Stimulated activated CD8-positive, alpha-beta memory T cell treated with anti-CD3 and anti-CD28 coated beads, Interleukin-4, amount 100 ng/mL, for 4 hours (primary cell): ENCODE data around the gene DNM2.

Experiments used
- DNase-seq, 2 donors: peaks; one replicate each; pipeline ENCODE4 v3.0.0-alpha.2; 2020; ENCODE audit warnings: low read depth in 2 of 2, low spot score in 1 of 2

DNM2 gene

GRCh38 chr19:10811391-10812111 is 93.7 kb downstream of the DNM2 start:
- no peak for DNase-seq

DNA sequence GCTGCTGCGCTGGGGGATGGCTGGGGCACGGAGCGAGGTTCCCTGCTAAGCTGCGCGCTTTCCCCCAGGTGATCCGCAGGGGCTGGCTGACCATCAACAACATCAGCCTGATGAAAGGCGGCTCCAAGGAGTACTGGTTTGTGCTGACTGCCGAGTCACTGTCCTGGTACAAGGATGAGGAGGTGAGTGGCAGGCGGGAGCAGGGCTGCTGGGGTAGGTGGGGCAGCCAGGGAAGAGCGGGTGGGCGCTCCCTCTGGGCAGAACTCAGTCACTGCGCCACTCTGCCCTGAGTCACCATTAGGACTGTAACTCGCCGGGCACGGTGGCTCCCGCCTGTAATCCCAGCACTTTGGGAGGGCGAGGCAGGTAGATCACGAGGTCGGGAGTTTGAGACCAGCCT is 94.3 kb downstream of the DNM2 start:
- no peak for DNase-seq

DNA sequence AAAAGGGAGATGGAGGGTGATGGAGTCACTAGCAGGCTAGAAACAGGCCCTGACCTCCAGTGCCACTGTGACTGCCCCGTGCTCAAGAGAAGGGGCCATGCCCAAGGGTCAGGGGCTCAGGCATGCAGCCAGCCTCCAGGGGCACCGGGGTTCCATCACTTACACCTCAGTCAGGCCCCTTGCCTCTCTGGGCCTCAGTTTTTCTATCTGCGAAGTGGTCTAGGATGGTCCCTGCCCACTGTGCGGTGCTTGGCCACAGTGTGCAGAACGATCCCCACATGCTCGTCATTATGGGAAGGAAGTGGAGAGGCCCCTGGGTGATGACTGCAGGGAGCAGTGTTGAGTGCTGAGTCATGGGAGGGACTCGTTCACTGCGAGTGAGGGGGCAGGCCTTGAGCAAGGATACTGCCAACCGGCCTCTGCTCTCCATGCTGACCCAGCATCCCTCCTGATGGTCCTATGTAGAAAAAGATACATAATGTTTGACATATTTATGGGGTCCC is 95.1 kb downstream of the DNM2 start:
- no peak for DNase-seq

DNA sequence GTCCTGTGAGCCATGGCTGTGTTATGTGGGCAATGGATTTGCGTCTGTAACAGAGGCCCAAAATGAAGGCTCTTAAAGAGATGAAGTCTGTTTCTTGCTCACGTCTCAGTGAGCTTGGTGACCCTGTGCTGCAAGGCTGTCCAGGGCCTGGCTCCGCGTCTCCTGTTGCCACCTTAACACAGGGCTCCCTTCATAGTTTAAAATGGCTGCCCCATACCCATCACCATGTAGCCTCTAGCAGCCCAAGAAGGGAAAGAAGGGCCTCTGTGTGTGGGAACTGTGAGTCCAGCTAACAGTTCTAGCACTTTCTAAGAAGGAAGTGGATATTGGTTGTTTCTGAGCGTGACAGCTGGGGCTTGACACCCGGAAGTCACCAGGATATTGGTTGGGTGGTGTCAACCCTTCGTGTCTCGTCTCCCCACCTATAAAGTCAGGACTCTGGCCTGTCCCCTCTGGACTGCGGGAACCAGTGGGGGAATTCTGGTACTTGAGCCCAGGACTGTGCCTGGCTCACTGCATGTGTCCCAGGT is 97.2 kb downstream of the DNM2 start:
- no peak for DNase-seq

DNA sequence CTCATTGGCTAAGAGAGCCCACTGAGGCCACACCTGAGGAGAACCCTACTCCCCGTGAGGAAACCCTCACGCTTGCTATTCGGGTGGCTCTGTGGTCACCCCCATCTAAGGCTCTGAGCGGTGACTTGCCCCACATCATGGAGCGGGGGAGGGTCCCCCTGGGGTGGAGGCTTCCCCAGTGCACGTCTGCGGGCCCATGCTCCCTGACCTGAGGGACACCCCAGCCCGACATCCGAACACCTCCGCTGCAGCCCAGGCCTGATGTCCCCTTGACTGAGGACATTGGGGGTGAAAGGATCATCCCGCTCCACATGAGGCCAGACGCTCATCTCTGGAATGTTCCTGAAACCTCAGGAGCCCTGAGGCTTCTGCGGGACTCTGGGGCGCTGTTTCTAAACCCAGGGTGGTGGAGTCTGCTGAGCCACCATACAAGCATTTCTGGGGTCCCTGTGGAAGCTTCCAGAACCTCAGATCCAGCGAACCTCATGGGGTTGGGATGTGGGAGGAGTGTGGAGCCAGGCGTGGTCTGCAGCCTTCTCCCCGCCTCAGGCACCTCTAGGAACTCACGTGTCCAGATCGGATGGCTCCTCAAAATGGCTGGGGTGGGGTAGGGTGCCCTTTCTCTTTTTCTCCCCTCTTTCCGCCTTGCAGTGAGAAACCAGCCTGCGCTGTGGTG is 98.2 kb downstream of the DNM2 start:
- DNase-seq, result no peak

DNA sequence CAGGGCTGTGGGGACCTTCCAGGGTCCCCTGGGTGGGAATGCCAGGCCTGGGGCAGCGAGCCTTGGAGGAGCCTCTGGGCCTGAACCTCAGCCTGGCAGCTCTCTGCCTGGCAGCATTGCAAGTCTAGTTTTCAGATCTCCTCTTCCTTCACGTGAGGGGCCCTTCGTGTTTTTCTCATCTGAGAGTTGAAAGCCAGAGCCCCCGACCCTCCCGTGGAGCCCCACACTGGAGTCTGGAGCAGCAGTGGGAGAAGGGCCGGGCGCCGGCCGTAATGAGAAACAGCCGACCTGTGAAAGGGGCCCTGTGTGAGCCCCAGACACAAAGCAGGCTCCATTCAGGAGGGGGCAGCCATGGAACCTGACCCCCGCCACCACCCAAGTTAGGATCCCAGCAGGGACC is 98.8 kb downstream of the DNM2 start:
- no peak for DNase-seq

DNA sequence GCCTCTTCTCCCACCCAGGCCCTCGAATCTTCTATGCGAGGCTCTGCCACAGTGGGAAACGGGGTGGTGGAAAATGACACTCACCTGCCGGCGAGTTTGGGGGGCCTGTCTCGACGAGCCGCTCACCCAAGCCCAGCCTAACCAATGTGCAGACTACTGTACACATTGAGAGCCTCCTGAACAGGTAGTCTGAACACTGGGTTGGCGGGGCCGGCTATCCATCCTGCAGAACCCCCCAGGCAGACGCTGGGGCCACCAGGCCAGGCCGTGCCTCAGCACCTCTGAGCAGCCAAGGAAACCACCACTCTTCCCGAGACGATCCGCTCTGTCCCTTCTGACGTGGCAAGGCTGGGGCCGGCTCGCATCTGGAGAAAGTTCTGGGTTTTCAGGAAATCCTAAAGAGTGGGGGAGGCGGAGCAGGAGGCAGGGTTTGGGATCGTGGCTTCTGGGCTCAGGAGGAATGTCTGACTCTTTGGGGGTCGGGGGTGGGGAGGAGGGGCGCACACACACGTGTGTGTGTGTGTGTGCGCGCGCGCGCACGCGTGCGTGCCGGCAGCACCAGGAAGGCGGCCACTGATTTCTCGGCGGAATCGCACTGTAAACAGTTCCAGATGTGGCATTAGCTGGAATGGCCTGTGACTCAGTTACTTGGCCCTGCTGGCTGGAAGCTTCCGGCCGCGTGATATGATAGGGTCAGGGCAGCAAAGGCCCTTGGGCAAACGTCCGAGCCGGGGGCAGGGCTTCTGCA is 99.6 kb downstream of the DNM2 start:
- no peak for DNase-seq

DNA sequence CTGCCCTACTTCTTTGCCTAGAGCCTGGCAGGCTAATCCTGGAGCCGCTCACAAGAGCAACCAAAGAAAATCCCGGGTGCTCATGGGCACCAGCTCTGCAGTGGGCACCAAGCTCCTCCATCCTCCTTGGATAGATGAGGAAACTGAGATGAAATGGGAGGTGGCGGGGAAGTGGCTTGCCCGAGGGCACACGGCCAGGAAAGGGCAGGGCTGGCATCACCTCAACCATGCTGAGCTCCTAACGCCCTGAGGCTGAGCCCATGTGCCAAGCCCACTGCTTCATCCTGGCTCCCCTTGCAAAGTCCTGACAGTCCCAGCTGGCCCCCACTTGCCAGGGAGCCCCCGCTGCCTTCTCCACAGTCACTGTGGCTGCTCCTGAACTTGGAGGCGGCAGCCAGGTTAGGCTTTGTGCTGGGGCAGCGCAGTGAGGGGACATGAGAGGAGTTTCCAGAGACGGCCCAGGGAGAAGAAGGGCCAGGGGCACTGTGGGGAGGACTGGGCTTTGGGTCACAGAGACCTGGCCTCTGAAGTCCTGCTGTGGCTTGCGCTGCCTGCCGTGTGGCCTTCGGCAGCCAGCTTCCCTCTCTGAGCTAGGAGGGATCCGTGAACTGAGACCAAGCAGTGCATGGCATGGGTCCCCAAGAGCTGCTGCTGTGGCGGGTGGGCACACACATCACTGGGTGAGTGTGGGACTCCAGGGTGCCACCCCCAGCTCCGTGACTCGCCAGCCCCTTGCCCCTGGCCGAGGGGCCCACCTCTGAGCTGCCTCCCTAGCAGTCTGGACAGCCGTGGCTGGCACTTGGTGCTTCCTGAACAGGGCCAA is 100.6 kb downstream of the DNM2 start:
- DNase-seq, result no peak

DNA sequence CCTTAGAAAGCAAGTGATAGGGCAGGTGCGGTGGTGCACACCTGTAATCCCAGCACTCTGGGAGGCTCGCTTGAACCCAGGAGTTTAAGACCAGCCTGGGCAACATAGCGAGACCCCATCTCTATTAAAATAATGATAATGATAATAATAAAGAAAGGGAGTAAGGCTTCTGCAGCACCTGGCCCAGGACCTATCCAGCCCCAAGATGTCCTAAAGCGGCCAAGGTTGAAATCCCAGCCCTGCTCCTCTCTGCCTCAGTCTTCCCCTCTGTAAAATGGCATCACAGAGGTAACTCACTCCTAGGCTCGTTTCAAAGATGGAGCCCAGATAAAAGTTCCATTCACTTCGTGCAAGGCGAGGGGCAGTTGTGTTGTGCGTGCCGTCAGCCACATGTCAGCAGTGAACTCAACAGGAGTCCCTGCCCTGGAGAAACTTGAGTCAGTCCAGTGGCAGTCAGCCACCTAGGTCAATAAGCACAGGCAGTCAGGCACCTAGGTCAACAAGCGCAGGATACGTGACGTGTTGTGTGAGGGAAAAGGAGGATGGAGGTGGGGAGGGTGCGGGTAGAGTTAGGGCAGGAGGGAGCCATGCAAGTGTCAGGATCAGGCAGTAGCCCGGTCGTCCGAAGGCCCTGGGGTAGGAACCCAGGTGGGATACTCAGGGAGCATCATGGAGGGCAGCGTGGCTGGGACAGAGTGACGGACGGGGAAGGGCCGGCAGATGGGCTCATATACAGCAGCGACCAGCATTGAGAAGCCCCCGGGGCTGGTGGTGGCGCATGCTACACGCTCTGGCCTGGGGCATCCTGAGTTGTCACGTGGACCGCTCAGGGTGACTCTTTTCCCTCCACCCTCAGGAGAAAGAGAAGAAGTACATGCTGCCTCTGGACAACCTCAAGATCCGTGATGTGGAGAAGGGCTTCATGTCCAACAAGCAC is 101.5 kb downstream of the DNM2 start:
- no peak for DNase-seq

GRCh38 chr19:10820173-10820572 is 102.3 kb downstream of the DNM2 start:
- DNase-seq, result no peak

DNA sequence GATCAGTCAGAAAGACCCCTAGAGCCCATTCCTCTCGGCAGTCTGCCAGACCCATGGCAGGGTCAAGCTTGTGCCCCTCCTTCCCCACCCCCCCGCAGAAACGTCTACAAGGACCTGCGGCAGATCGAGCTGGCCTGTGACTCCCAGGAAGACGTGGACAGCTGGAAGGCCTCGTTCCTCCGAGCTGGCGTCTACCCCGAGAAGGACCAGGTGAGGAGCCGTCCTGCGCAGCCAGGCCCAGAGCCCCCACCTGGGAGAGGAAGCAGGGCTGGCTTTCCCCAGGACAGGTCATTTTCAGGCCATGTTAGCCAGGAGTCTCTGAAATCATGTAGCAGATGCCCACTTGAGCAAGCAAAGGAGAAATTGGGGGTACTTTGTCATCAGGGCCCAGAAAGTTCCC is 105.8 kb downstream of the DNM2 start:
- DNase-seq, result no peak

GRCh38 chr19:10826231-10826630 is 108.4 kb downstream of the DNM2 start:
- DNase-seq, result no peak

GRCh38 chr19:10826846-10827245 is 109.0 kb downstream of the DNM2 start:
- DNase-seq, result no peak

GRCh38 chr19:10828981-10829821 is 111.3 kb downstream of the DNM2 start:
- no peak for DNase-seq

- DNase-seq, result no peak
These were observed 112.1 kb downstream of the DNM2 start for GRCh38 chr19:10829967-10830366.

DNA sequence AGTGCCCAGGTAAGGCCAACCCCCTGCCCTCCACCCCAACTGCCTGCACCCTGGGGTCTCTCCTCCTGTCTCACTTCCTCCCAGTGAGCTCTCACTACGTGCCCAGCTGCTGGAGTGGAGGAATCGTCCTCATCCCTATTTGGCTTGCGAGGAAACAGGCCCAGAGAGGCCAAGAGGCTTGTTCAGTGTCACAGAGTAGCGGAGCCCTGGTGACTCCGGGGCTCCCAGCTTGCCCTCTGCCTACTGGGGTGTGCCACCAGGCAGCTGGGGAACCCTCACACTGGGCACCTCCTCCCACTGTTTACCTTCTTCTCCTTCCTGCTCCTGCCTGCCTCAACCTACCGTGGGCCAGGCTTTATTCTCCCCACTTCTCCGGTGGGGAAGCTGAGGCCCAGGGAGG is 112.5 kb downstream of the DNM2 start:
- no peak for DNase-seq

DNA sequence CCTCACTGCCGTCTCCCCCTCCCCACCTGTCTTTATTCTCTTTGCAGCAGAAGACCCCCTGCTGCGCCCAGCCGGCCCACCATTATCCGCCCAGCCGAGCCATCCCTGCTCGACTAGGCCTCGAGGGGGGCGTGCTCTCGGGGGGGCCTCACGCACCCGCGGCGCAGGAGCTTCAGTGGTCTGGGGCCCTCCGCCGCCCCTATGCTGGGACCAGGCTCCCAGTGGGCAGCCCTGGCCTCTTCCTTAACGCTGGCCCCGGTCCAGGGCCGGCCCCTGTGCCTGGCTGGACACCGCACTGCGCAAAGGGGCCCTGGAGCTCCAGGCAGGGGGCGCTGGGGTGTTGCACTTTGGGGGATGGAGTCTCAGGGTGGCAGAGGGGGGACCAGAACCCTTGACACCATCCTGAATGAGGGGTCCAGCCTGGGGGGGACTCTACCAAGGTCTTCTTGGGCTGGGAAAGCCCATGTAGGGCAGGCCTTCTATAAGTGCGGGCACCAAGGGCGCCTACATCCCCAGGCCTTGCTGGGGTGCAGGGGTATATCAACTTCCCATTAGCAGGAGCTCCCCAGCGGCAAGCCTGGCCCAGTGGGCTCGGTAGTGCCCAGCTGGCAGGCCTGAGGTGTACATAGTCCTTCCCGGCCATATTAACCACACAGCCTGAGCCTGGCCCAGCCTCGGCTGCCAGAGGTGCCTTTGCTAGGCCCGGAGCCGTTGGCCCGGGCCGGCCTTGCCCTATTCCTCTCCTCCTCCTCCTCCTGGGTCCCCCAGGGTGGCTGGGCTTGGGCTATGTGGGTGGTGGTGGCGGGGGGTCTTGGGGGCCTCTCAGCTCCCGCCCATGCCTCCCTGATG is 113.3 kb downstream of the DNM2 start:
- DNase-seq, result no peak
